ENCODE results near the gene RASGEF1B.

GRCh38 chr4:81395239-81395638 is 76.5 kb downstream of the RASGEF1B start:
- no peak for TF ChIP-seq NPAS2 (CRISPR knock-in tag; IDR thresholded peaks at IDR 0.05; ENCODE audit: borderline replicate concordance)
- TF ChIP-seq CTCF (IDR thresholded peaks at IDR 0.05): no peak
- no peak for TF ChIP-seq FOSL2 (IDR thresholded peaks at IDR 0.05)
- TF ChIP-seq FOSL2 (CRISPR knock-in tag; IDR thresholded peaks at IDR 0.05): no peak
- TF ChIP-seq CBX2 (IDR thresholded peaks at IDR 0.05; ENCODE audit: borderline replicate concordance, low read depth): no peak
- TF ChIP-seq POLR2A (IDR thresholded peaks at IDR 0.05; ENCODE audit: low read length): no peak
- no peak for TF ChIP-seq POLR2AphosphoS2 (conservative IDR thresholded peaks at IDR 0.05; ENCODE audit: low read length)
- no peak for TF ChIP-seq USF2 (IDR thresholded peaks at IDR 0.05)
- TF ChIP-seq RFX5 (IDR thresholded peaks at IDR 0.05): no peak
- no peak for TF ChIP-seq HMGXB4 (CRISPR knock-in tag; IDR thresholded peaks at IDR 0.05; ENCODE audit: borderline replicate concordance)
- TF ChIP-seq SREBF2 (IDR thresholded peaks at IDR 0.05): no peak
- no peak for TF ChIP-seq MAX (IDR thresholded peaks at IDR 0.05)
- TF ChIP-seq RCOR1 (IDR thresholded peaks at IDR 0.05; ENCODE audit: low read depth, low read length): no peak

All from A549 (cell line).